ENCODE measurements around the gene CLRN3.

Gene CLRN3

DNA sequence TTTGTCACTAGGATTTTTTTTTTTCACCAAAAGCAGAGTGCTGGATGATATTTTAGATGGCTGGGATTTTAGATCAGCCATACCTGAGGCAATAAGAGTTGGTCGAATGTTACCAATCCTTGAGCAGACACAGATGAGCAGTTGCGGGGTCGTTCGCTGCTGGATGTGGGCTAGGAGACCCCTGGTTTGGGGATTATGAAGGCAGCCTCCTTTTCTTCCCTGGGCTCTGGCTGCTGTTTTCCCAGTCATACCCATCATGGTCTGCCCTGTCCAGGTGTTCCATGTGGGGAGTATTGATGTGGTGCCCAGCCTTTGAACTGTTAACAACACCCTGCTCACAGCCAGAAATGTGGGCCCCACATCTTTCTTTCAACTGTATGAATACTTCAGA lies 19.1 kb upstream of the CLRN3 start:
- DNase-seq (ENCODE audit: low read depth): no peak
- no peak overlapping the region for H3K4me3 ChIP-seq (ENCODE audit: low read length)
- TF ChIP-seq, protein P1, sequence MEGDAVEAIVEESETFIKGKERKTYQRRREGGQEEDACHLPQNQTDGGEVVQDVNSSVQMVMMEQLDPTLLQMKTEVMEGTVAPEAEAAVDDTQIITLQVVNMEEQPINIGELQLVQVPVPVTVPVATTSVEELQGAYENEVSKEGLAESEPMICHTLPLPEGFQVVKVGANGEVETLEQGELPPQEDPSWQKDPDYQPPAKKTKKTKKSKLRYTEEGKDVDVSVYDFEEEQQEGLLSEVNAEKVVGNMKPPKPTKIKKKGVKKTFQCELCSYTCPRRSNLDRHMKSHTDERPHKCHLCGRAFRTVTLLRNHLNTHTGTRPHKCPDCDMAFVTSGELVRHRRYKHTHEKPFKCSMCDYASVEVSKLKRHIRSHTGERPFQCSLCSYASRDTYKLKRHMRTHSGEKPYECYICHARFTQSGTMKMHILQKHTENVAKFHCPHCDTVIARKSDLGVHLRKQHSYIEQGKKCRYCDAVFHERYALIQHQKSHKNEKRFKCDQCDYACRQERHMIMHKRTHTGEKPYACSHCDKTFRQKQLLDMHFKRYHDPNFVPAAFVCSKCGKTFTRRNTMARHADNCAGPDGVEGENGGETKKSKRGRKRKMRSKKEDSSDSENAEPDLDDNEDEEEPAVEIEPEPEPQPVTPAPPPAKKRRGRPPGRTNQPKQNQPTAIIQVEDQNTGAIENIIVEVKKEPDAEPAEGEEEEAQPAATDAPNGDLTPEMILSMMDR (conservative IDR thresholded peaks at IDR 0.05; ENCODE audit: low read depth, low read length): no peak

DNA sequence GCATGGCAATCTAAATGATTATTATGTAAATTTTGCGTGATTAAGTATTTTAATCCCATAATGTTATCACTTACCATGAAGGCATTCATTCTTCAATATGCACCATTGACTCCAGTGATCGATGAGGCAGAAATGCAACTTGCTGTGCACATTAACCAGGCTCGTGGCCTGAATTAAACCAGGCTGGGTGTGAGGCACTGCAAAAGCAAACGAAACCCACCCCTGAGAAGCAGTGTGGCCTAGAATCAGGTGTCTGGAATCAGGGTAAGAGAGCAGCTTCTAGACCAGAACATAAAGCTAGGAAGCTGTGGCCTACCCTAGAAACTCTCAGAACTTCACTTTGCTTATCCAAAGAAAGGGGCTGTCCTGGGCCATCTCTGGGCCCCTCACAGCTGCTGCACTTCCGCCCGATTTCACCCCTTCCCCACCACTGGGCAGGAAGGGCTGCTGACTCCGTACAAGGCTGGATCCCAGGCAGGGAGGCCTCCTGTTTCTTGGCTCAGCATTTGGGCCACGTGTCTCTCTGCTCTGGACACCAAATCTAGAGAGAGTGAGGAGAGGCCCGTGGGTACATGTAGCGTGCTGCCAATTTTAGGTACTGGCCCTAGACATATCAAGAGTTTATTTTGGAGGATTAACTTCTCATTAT lies 18.6 kb upstream of the CLRN3 start:
- TF ChIP-seq, protein P1 (conservative IDR thresholded peaks at IDR 0.05; ENCODE audit: low read depth, low read length): no peak
- no peak overlapping the region for H3K4me3 ChIP-seq (ENCODE audit: low read length)
- no peak for DNase-seq (ENCODE audit: low read depth)

DNA sequence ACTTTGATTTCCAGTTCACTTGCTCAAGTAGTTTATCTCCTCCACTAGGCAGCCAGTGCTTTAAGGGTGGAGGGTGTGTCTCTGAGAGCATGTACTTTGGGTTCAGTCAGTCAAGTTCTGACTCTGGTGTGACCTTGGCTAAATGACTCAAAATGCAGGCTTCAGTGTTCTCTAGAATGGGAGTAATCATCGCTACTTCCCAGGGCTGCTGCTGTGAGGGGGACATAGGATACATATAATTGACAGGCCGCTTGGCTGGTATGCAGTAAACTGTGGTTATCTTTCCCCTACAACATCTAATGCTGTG lies 17.7 kb upstream of the CLRN3 start:
- TF ChIP-seq, protein P1 (conservative IDR thresholded peaks at IDR 0.05; ENCODE audit: low read depth, low read length): no peak
- no peak overlapping the region for H3K4me3 ChIP-seq (ENCODE audit: low read length)
- no peak for DNase-seq (ENCODE audit: low read depth)

DNA sequence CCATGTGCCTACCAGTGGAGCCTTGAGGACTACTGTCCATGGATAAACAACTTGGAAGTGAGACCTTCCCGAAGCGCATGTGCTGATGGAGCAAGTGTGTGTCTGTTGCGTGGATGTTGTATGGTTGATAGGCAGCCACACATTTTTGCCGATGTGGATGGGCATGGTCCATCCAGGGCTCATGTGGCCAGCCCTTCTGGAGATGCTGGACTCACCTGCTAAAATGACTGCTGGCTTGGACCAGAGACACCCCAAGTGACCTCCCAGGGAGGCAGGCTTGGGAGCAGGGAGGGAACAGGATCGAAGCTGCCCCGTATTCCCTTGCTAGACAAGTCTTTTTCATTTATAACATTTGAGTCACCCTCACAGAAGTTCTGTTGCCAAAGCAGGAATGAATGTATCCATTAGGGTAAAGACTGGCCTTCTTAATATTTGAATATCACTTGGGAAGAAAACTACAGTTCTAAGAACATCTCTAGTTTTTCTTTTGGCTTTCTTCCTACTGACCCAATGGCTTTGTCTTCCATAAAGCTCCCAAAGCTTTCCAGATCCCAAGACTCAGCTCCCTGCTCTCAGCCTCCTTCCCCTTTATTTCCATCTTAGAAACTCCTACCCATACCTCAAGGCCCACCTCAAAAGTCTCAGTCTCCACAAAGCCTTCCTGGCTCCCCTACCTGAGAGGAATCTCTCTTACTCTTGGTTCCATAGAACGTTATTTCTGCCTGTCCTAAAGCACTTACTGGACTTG lies 17.1 kb upstream of the CLRN3 start:
- no peak overlapping the region for H3K4me3 ChIP-seq (ENCODE audit: low read length)
- DNase-seq (ENCODE audit: low read depth): no peak
- TF ChIP-seq, protein P1 (conservative IDR thresholded peaks at IDR 0.05; ENCODE audit: low read depth, low read length): no peak

DNA sequence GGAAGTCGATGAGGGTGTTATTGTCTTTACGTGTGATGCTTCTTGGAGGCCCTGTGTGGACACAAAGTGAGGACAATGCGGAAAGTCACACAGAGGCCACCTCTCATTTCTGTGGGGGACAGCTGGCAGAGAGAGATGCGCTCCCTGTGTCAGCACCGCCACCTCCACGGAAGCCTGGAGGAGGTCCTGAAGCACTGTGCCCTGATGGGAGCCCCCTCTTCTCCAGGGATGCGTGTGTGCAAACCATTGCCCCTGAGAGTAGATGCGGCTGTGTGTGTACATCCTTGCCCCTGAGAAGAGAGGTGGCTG lies 16.2 kb upstream of the CLRN3 start:
- TF ChIP-seq, protein P1 (conservative IDR thresholded peaks at IDR 0.05; ENCODE audit: low read depth, low read length): no peak
- H3K4me3 ChIP-seq (ENCODE audit: low read length): no peak overlapping the region
- DNase-seq (ENCODE audit: low read depth): no peak

DNA sequence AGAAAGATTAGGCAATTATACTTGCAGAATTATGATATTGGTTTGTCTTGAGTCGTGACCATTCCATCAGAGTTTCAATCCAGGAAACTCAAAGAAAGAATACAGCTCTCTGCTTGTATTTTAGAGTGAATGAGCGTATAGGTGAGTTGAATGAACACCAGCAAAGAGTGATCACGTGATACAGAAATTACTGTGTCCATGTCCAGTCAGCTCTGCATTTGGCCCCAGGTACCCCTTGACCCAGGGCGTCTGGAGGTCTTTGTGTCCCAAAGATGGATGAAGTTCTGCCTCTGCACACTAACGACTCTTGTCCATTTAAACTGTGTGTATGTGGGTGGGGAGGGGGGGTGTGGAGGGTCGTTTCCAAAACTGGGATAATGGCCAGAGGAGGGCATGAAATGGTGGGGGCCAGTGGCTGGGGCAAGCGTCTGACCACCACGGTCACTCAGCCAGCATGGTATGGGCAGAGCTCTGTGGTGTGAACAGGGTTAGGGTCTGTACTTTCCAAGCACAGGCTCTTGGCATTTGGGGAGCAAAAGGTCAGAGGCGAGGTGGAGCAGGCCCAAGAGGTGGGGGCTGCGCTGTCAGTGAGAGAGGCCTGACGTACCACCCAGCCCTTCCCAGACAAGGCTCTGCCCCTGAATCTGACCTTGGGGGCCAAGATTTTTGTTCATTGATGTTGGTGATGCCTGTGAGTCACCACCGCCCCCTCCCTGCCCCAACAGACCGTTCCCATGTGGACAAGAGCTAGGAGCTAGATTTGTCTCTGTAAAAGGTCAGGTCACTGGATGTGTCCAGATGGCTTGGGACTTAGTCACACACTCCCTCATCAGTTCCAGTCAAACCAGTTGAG lies 15.6 kb upstream of the CLRN3 start:
- no peak for DNase-seq (ENCODE audit: low read depth)
- H3K4me3 ChIP-seq (ENCODE audit: low read length): peak overlapping the region; percentile 62
- TF ChIP-seq, protein P1 (conservative IDR thresholded peaks at IDR 0.05; ENCODE audit: low read depth, low read length): no peak

Data from retinal pigment epithelial cell (primary cell).